Measurements from ENCODE around the gene SYT15B. TPM values are rescaled to one million over a fixed set of nuclear protein-coding genes. Genes with fewer than 3 reads are reported as not detected.
A peak's percentile ranks its signal among the peaks of the same experiment; 100 is the strongest.
"Not testable (repeated sequence)": the region's sequence is repeated elsewhere in the genome, so short reads cannot be mapped to it uniquely, and the experiment has no call there.

SYT15B gene
- 0.77 TPM for polyA plus RNA-seq (ENCODE audit: insufficient read length)

DNA sequence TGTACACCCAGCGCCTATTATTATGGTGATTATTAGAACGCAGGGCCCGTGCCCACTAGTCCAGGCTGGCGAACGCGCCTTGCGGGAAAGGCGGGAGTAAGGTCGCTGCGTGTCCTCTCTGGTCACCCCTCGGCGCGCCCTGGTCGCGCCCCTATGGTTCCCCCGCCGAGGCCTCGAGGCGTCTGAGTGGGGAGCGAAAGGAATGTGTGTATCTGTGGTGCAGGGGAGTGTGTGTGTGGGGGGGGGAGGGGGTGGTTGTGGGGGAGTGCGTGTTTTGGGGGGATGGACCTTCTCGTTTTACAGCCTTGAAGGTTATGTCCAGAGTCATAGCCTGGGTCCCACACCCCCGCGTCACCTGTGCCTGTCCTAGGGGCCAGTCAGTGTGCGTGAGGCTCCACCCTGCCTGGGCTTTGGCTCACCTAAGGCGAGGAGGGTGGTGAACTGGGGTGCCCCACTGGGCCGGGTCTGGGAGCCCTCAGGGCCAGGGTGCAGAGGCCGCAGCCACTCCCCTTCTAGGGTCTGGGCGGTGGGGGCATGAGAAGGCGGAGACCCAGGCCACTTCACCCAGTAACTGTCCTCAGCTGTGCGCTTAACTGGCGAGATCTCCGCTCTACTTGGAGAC lies at the start of gene SYT15B:
SYT15B (minus strand) TSS at position 39 of the 622 bp plus-strand sequence. CDS start 952 bp downstream, outside the sequence.
- not testable (repeated sequence) for DNase-seq (ENCODE audit: low read depth)

GRCh38 chr10:47779590-47779989 lies 16.2 kb upstream of the SYT15B start:
- DNase-seq (ENCODE audit: low read depth): not testable (repeated sequence)

GRCh38 chr10:47775361-47776231 lies 12.2 kb upstream of the SYT15B start:
- DNase-seq (ENCODE audit: low read depth): peak; percentile 4

DNA sequence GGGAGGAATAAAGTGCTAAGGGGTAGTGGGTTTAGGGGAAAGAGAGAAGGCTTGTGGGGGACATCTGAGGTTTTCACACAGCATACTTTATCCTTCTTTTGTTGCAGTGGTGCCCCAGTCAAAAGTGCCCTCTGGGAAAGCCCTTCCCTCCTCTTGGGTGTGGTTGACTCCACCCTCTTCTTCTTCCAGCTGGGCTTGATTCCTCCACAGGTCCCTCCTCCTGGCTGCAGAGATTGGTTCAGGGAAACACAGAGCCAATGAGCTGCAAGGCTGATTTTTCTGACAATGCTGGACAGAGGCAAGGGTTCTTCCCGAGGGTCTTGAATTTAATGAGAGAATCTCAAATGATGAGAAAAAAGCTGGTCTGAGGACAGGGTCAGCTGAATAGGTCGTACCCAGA lies 7.4 kb upstream of the SYT15B start:
- DNase-seq (ENCODE audit: low read depth): not testable (repeated sequence)

DNA sequence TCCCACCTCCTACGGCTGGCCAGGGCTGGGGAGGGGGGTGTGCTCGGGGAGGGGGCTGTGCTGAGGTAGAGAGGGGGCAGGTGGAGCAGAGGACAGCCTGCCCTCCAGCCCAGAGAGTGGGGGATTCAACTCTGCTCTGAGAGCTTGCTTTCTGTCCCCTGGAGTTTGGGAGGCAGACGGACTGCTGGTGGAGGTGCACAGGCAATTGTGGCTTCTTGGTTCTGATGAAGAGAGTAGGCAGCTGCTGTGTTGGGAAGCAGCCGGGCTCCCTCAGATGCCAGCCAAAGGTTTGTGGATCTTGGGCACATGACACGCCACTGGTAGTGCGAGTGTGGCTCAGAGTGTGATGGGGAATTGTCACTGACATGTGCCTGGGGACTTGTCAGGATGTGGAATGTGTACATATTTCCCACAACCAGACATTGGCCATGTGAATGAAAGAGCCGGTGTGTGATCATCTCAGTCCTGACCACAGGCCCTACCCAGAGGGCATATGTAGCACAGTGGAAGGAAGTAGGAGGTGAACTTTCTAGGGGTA lies 5.3 kb upstream of the SYT15B start:
- not testable (repeated sequence) for DNase-seq (ENCODE audit: low read depth)

GRCh38 chr10:47768085-47768484 lies 4.7 kb upstream of the SYT15B start:
- not testable (repeated sequence) for DNase-seq (ENCODE audit: low read depth)

GRCh38 chr10:47767236-47767635 lies 3.8 kb upstream of the SYT15B start:
- DNase-seq (ENCODE audit: low read depth): not testable (repeated sequence)

DNA sequence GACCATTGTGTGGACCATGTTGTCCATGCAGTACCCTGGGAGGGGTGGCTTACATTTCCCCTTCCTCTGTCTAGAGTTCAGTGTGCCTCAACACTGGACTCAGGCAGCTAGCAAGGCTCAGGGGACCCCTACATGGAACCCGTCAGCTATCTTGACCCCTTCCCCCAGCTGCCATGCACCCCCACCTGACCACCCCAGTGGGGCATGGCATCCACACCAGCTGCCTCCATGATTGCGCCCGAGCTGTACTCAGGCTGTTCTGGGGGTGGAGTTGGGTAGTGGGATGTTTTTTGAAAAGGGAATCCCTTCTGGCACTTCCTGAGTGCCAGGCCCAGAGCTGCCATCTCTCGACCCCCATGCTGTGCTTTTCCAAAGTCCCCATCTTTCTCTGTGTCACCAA lies 1.8 kb upstream of the SYT15B start:
- DNase-seq (ENCODE audit: low read depth): not testable (repeated sequence)

GRCh38 chr10:47762674-47763553 lies 478 bp downstream of the SYT15B start:
- not testable (repeated sequence) for DNase-seq (ENCODE audit: low read depth)

- not testable (repeated sequence) for DNase-seq (ENCODE audit: low read depth)
Measured at GRCh38 chr10:47758855-47759254, 4.5 kb downstream of the SYT15B start.

GRCh38 chr10:47756169-47756568 lies 7.2 kb downstream of the SYT15B start:
- DNase-seq (ENCODE audit: low read depth): not testable (repeated sequence)

GRCh38 chr10:47753871-47754270 lies 9.5 kb downstream of the SYT15B start:
- DNase-seq (ENCODE audit: low read depth): not testable (repeated sequence)

- not testable (repeated sequence) for DNase-seq (ENCODE audit: low read depth)
Measured at GRCh38 chr10:47753176-47753575, 10.2 kb downstream of the SYT15B start.

GRCh38 chr10:47751821-47752220 lies 11.6 kb downstream of the SYT15B start:
- not testable (repeated sequence) for DNase-seq (ENCODE audit: low read depth)

DNA sequence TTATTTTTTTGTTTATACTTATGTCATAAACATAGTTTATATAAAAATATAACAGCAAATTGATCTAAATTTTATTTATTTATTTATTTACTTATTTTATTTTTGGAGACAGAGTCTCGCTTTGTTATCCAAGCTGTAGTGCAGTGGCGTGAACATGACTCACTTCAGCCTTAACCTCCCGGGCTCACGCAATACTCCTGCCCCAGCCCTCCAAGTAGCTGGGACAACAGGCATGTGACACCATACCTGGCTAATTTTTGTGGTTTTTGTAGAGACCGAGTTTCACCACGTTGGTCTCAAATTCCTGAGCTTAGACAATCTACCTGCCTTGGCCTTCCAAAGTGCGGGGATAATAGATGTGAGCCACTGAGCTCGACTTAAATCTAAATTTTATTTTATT lies 13.0 kb downstream of the SYT15B start:
- not testable (repeated sequence) for DNase-seq (ENCODE audit: low read depth)

GRCh38 chr10:47746780-47747376 lies 16.5 kb downstream of the SYT15B start:
- DNase-seq (ENCODE audit: low read depth): not testable (repeated sequence)

- DNase-seq (ENCODE audit: low read depth): not testable (repeated sequence)
Measured at GRCh38 chr10:47744881-47745280, 18.5 kb downstream of the SYT15B start.

GRCh38 chr10:47743611-47744550 lies 19.5 kb downstream of the SYT15B start:
- not testable (repeated sequence) for DNase-seq (ENCODE audit: low read depth)

DNA sequence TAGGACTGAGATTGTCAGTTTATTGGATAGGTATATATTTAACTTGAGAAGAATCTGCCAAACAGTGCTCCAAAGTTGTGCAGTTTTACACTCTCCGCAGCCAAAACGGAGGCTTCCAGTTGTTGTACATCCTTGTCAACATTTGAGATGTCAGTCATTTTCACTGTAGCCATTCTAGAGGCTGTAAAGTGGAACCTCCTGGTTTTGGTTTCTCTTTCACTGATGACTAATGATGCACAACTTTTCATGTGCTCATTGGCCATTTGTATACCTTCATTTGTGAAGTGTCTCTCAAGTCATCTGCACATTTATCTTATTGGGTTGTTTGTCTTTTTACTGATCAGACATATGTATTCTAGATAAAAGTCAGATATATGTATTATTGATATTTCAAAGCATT lies 22.5 kb downstream of the SYT15B start:
- DNase-seq (ENCODE audit: low read depth): not testable (repeated sequence)

GRCh38 chr10:47730911-47731310 lies 32.5 kb downstream of the SYT15B start:
- not testable (repeated sequence) for DNase-seq (ENCODE audit: low read depth)

Data from forelimb muscle (tissue), 1 donor.